Measurements from ENCODE around the gene TMEM219. TPM values are rescaled to one million over a fixed set of nuclear protein-coding genes. Genes with fewer than 3 reads are reported as not detected.
"Not testable (repeated sequence)": the region's sequence is repeated elsewhere in the genome, so short reads cannot be mapped to it uniquely, and the experiment has no call there.

The TMEM219 gene
- total RNA-seq, 1 donor from 2014 or later = 85.9 TPM

DNA sequence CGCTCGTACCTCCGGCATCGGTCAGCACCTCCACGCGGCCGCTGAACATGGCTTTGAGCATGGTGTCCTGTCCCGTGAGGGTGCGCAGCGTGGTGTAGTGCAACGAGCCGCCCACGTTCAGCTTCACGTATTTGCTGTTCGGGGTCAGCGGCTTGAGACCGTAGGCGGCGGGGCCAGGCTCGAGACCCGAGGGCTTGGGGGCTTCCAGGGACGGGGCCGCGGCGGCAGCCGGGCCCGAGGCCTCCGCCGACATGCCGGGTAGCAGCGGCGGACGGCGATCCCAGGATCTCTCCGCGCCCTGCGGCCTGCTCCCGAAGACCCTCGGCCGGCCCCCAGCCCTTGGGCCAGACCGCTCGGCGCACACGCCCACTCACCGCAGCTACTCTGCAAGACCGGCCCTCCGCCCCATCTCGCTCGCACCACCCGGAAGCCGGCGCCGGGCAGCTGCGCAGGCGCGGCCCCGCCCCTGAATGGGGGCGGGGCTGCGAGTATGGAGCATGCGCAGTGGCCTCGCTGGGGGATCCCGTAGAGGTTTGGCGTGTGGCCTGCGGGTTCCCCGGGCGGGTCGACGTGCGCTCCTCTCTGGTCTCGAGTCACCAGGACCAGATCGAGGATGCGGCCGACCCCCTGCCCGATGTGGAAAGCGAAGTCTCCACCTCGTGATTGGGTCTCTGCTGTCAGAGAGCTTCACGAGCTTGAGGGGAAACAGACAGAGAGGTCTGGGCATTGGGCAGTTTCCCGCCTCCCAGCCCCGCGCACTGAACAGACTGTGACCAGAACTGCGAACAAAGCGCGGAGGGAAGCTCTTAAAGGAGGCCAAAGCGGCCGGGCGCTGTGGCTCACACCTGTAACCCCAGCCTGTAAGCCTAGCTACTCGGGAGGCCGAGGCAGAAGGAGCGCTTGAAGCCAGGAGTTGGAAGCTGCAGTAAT lies 35.8 kb upstream of the TMEM219 start, which contains the start of gene KCTD13:
TSS of gene KCTD13 (minus strand) at position 446 of the 930 bp plus-strand sequence. CDS start at position 253, 193 bp downstream.
- TF ChIP-seq, protein P1, sequence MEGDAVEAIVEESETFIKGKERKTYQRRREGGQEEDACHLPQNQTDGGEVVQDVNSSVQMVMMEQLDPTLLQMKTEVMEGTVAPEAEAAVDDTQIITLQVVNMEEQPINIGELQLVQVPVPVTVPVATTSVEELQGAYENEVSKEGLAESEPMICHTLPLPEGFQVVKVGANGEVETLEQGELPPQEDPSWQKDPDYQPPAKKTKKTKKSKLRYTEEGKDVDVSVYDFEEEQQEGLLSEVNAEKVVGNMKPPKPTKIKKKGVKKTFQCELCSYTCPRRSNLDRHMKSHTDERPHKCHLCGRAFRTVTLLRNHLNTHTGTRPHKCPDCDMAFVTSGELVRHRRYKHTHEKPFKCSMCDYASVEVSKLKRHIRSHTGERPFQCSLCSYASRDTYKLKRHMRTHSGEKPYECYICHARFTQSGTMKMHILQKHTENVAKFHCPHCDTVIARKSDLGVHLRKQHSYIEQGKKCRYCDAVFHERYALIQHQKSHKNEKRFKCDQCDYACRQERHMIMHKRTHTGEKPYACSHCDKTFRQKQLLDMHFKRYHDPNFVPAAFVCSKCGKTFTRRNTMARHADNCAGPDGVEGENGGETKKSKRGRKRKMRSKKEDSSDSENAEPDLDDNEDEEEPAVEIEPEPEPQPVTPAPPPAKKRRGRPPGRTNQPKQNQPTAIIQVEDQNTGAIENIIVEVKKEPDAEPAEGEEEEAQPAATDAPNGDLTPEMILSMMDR (IDR thresholded peaks at IDR 0.05; ENCODE audit: unreplicated experiment) = no peak
- Mint-ChIP-seq H3K27ac (peak within 1 kb of the TSS; percentile 98), H3K4me1 (peaks cover 31% of the 10 kb centered on the region), H3K36me3 (peaks cover 3% of the 10 kb centered on the region), H3K9me3 (no peaks in the 10 kb centered on the region), H3K27me3 (ENCODE audit: low read depth) (no peaks in the 10 kb centered on the region), H3K4me3 (peak within 1 kb of the TSS; percentile 95)
- peak; percentile 88 to 97 for DNase-seq (ENCODE audit: low spot score in 2 of 2, unreplicated experiment in 2 of 2)

DNA sequence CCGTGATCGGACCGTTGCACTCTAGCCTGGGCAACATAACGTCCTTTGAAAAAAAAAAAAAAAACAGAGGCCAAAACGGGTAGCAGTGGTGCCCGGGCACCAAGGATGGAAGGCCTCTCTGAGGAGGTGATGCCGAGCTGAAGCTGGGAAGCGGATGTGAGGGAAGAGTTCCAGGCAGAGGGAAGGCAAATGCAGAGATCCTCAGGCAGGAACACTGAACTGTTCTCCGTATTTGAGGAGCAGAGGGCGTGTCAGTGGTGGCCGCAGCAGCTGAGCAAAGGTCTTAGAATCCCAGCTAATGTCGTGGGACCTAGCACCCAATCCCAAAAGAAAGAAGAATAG lies 35.2 kb upstream of the TMEM219 start:
- DNase-seq (ENCODE audit: low spot score in 2 of 2, unreplicated experiment in 2 of 2) = no peak
- Mint-ChIP-seq H3K4me3 (peak overlapping the region; percentile 95), H3K27me3 (ENCODE audit: low read depth) (no peaks in the 10 kb centered on the region), H3K4me1 (peaks cover 31% of the 10 kb centered on the region), H3K36me3 (no peaks in the 10 kb centered on the region), H3K9me3 (no peaks in the 10 kb centered on the region), H3K27ac (peak overlapping the region; percentile 98)
- TF ChIP-seq, protein P1 (IDR thresholded peaks at IDR 0.05; ENCODE audit: unreplicated experiment) = no peak

DNA sequence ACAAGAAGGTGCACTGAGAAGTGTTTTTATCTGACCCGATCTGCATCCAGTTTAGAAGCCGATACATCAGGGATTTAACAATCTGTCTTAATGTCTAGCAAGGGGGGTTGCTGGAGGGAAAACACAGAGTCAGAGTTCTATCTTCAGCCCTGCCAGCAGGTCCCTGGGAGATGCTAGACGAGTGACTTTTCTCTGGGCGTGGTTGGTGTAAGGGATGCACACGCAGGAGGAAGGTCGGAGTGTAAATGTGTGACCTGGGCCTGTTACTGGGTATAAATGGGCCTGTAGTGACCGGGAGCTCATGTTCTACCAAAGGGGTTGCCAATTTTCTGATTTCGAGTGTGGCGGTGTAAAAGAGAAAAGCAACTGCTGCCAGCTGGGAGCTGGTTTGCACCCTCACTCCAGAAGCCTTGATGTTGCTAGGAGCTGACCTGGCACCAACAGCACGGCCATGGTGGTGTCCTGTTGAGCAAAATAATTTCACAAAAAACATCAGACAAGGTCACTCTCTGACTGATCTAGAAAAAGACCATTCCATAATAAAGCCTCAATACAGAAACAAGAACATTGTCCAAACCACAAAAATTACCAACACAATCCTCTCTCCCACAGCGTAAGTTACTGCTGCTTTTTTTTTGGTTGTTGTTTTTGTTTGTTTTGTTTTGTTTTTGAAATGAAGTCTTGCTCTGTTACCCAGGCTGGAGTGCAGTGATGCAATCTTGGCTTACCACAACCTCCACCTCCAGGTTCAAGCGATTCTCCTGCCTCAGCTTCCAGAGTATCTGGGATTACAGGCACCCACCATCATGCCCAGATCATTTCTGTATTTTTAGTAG lies 34.6 kb upstream of the TMEM219 start:
- Mint-ChIP-seq H3K36me3 (no peaks in the 10 kb centered on the region), H3K9me3 (peaks cover 3% of the 10 kb centered on the region), H3K27me3 (ENCODE audit: low read depth) (no peaks in the 10 kb centered on the region), H3K4me1 (peaks cover 31% of the 10 kb centered on the region), H3K27ac (peak overlapping the region; percentile 98), H3K4me3 (peak overlapping the region; percentile 95)
- TF ChIP-seq, protein P1 (IDR thresholded peaks at IDR 0.05; ENCODE audit: unreplicated experiment) = no peak
- DNase-seq (ENCODE audit: low spot score in 2 of 2, unreplicated experiment in 2 of 2) = no peak

DNA sequence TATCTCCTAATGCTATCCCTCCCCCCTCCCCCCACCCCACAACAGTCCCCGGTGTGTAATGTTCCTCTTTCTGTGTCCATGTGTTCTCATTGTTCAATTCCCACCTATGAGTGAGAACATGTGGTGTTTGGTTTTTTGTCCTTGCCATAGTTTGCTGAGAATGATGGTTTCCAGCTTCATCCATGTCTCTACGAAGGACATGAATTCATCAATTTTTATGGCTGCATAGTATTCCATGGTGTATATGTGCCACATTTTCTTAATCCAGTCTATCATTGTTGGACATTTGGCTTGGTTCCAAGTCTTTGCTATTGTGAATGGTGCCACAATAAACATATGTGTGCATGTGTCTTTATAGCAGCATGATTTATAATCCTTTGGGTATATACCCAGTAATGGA lies 30.1 kb upstream of the TMEM219 start:
- H3K36me3 Mint-ChIP-seq; H3K27me3 Mint-ChIP-seq (ENCODE audit: low read depth); H3K4me3 Mint-ChIP-seq; DNase-seq (ENCODE audit: low spot score in 2 of 2, unreplicated experiment in 2 of 2); H3K9me3 Mint-ChIP-seq; H3K27ac Mint-ChIP-seq: not testable (repeated sequence)
- H3K4me1 Mint-ChIP-seq = peaks cover 12% of the 10 kb centered on the region

DNA sequence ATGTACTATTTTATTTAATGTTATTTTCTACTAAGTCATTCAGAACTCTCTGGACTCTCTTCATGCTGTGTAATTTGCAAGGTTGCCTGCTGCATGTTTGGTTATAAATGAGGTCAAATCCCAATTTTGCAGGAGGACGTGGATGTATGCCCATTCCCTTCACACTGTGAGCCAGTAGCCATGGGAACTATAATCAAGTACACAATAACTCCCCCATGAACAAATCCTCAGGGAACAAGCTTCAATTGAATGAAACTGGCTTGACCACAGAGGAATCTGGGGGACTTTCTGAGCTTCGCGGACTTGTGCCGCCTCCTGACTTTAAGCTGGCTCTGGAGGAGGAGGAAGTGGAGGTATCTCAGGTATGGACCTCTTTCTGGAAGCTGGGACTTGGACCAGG lies 21.2 kb upstream of the TMEM219 start:
- H3K36me3 Mint-ChIP-seq = no peaks in the 10 kb centered on the region
- H3K4me1 Mint-ChIP-seq = peaks cover 22% of the 10 kb centered on the region
- H3K4me3 Mint-ChIP-seq = no peak overlapping the region
- no peak for DNase-seq (ENCODE audit: low spot score in 2 of 2, unreplicated experiment in 2 of 2)
- H3K9me3 Mint-ChIP-seq = no peaks in the 10 kb centered on the region
- H3K27ac Mint-ChIP-seq = peak overlapping the region; percentile 47
- TF ChIP-seq, protein P1 (IDR thresholded peaks at IDR 0.05; ENCODE audit: unreplicated experiment) = no peak
- no peaks in the 10 kb centered on the region for H3K27me3 Mint-ChIP-seq (ENCODE audit: low read depth)
